HEK293 (cell line): Measurements from ENCODE around the gene STRC.
"Not testable (repeated sequence)": the region's sequence is repeated elsewhere in the genome, so short reads cannot be mapped to it uniquely, and the experiment has no call there.

Experiments used
- CTCF ChIP-seq: fragments of 450-650 bp; formaldehyde crosslinking; IDR thresholded peaks from 2 replicates; pipeline ENCODE4 v1.5.1; 2016; ENCODE audit warnings: missing biosample characterization, missing genetic modification characterization
- ZBTB11 ChIP-seq: fragments of 450-650 bp; formaldehyde crosslinking; conservative IDR thresholded peaks from 2 replicates; pipeline ENCODE4 v1.5.1; 2016; ENCODE audit warnings: low read depth, missing biosample characterization, missing genetic modification characterization
- ZNF138 ChIP-seq: fragments of 450-650 bp; formaldehyde crosslinking; IDR thresholded peaks from 2 replicates; pipeline ENCODE4 v1.5.1; 2016; ENCODE audit warnings: missing biosample characterization, missing genetic modification characterization, borderline replicate concordance
- ZNF239 ChIP-seq: fragments of 450-650 bp; formaldehyde crosslinking; IDR thresholded peaks from 2 replicates; pipeline ENCODE4 v1.5.1; 2016; ENCODE audit warnings: missing biosample characterization, missing genetic modification characterization
- ZNF274 ChIP-seq, 2 experiments: fragments of 200-500 bp in 1 of 2; fragments of 450-650 bp in 1 of 2; sonication (Bioruptor generic) in 1 of 2; formaldehyde crosslinking in 1 of 2; IDR thresholded peaks; 2 replicates each; pipeline versions ENCODE4 v1.5.1 to v1.6.1; 2014 to 2016; ENCODE audit warnings: borderline replicate concordance in 1 of 2, inconsistent platforms in 1 of 2, low read length in 1 of 2, missing biosample characterization in 1 of 2, missing genetic modification characterization in 1 of 2
- ZNF311 ChIP-seq: fragments of 450-650 bp; formaldehyde crosslinking; IDR thresholded peaks from 2 replicates; pipeline ENCODE4 v1.5.1; 2017; ENCODE audit warnings: missing biosample characterization, missing genetic modification characterization, borderline replicate concordance
- ZNF324 ChIP-seq: fragments of 450-650 bp; formaldehyde crosslinking; IDR thresholded peaks from 2 replicates; pipeline ENCODE4 v1.5.1; 2016; ENCODE audit warnings: missing biosample characterization, missing genetic modification characterization
- ZNF585B ChIP-seq: fragments of 450-650 bp; formaldehyde crosslinking; IDR thresholded peaks from 2 replicates; pipeline ENCODE4 v1.5.1; 2016; ENCODE audit warnings: missing biosample characterization, missing genetic modification characterization
- ZNF639 ChIP-seq: fragments of 450-650 bp; formaldehyde crosslinking; IDR thresholded peaks from 2 replicates; pipeline ENCODE4 v1.5.1; 2016; ENCODE audit warnings: missing biosample characterization, missing genetic modification characterization

- not testable (repeated sequence) for TF ChIP-seq CTCF (tag by site-specific recombination); ZBTB11 (tag by site-specific recombination); ZNF239; ZNF639 (tag by site-specific recombination); ZNF311; ZNF138 (tag by site-specific recombination); ZNF324; ZNF585B; ZNF274 (IDR thresholded peaks at IDR 0.05; ENCODE audit: low read length); ZNF274 (tag by site-specific recombination; IDR thresholded peaks at IDR 0.05; ENCODE audit: borderline replicate concordance)
Observed at GRCh38 chr15:43602233-43602632, 16.4 kb downstream of the STRC start.
